DOHH2 (cell line): ENCODE measurements around the gene EPHA10.

ENCODE experiments used
- H3F3A ChIP-seq: fragments of 200-600 bp; sonication (generic), shearing (Covaris generic); 2 replicates; pipeline ENCODE4 v1.6.0; 2016; ENCODE audit warnings: antibody characterized with exemption, mild to moderate bottlenecking; ENCODE audit not compliant: control insufficient read depth, insufficient read depth
- H3K27ac ChIP-seq: fragments of 200-600 bp; sonication (generic); 2 replicates; pipeline ENCODE4 v1.5.1; 2014; ENCODE audit warnings: low read depth, mild to moderate bottlenecking, low read length, moderate library complexity
- H3K27me3 ChIP-seq: fragments of 200-600 bp; sonication (generic); 2 replicates; pipeline ENCODE4 v1.6.1; 2014; ENCODE audit warnings: mild to moderate bottlenecking, low read length, mixed read lengths; ENCODE audit not compliant: control insufficient read depth
- H3K36me3 ChIP-seq: fragments of 200-600 bp; sonication (generic); 2 replicates; pipeline ENCODE4 v1.6.1; 2014; ENCODE audit warnings: mild to moderate bottlenecking, low read length, moderate library complexity, mixed read lengths; ENCODE audit not compliant: control insufficient read depth
- H3K4me1 ChIP-seq: fragments of 200-600 bp; sonication (generic); 2 replicates; pipeline ENCODE4 v1.6.1; 2014; ENCODE audit warnings: mild to moderate bottlenecking, low read length, mixed read lengths; ENCODE audit not compliant: control insufficient read depth
- H3K4me2 ChIP-seq: fragments of 200-600 bp; sonication (generic); 2 replicates; pipeline ENCODE4 v1.6.0; 2014; ENCODE audit warnings: mild to moderate bottlenecking, low read length, moderate library complexity
- H3K4me3 ChIP-seq: fragments of 200-600 bp; sonication (generic); 2 replicates; pipeline ENCODE4 v1.5.1; 2014; ENCODE audit warnings: mild to moderate bottlenecking, low read length, mixed read lengths
- H3K79me2 ChIP-seq: fragments of 200-600 bp; sonication (generic); 2 replicates; pipeline ENCODE4 v1.6.1; 2014; ENCODE audit warnings: mild to moderate bottlenecking, low read length, mixed read lengths; ENCODE audit not compliant: control insufficient read depth
- H3K9me2 ChIP-seq: fragments of 200-600 bp; sonication (generic); replicated peaks from 2 replicates; pipeline ENCODE4 v1.6.1; 2014; ENCODE audit warnings: mild to moderate bottlenecking, low read length, mixed read lengths; ENCODE audit not compliant: control insufficient read depth
- H3K9me3 ChIP-seq: fragments of 200-600 bp; sonication (generic); 2 replicates; pipeline ENCODE4 v1.6.1; 2014; ENCODE audit warnings: antibody characterized with exemption, low read length, mixed read lengths; ENCODE audit not compliant: control insufficient read depth, insufficient read depth
- H4K20me1 ChIP-seq: fragments of 200-600 bp; sonication (generic); 2 replicates; pipeline ENCODE4 v1.6.0; 2014; ENCODE audit warnings: low read depth, mild to moderate bottlenecking, antibody characterized with exemption, low read length, moderate library complexity; ENCODE audit not compliant: control insufficient read depth, insufficient read depth
- CTCF ChIP-seq: fragments of 200-600 bp; sonication (generic); IDR thresholded peaks from one replicate; pipeline ENCODE4 v1.5.1; 2014; ENCODE audit warnings: antibody characterized with exemption, mild to moderate bottlenecking, low read depth, low read length; ENCODE audit not compliant: poor library complexity, severe bottlenecking
- EZH2phosphoT487 ChIP-seq: fragments of 200-600 bp; sonication (generic); IDR thresholded peaks from 2 replicates; pipeline ENCODE4 v1.6.1; 2017; ENCODE audit warnings: borderline replicate concordance, mild to moderate bottlenecking, antibody characterized with exemption, low read length, moderate library complexity, mixed read lengths

The EPHA10 gene

GRCh38 chr1:37762516-37762915 is 2.4 kb downstream of the EPHA10 start:
- H3K79me2 ChIP-seq: no peaks in the 10 kb centered on the region
- H3K9me3 ChIP-seq: no peaks in the 10 kb centered on the region
- H4K20me1 ChIP-seq: no peaks in the 10 kb centered on the region
- no peak overlapping the region for H3K27ac ChIP-seq
- H3F3A ChIP-seq: no peaks in the 10 kb centered on the region
- no peak overlapping the region for H3K4me2 ChIP-seq
- no peak for TF ChIP-seq EZH2phosphoT487
- TF ChIP-seq CTCF: no peak
- peaks cover 7% of the 10 kb centered on the region for H3K4me1 ChIP-seq
- no peak overlapping the region for H3K4me3 ChIP-seq
- H3K36me3 ChIP-seq: no peaks in the 10 kb centered on the region
- H3K27me3 ChIP-seq: peaks cover 46% of the 10 kb centered on the region
- no peaks in the 10 kb centered on the region for H3K9me2 ChIP-seq

GRCh38 chr1:37761416-37762095 is 3.4 kb downstream of the EPHA10 start:
- Histone ChIP-seq H3K9me3 (no peaks in the 10 kb centered on the region), H3K4me2 (no peak overlapping the region), H3K27ac (no peak overlapping the region), H4K20me1 (no peaks in the 10 kb centered on the region), H3K9me2 (no peaks in the 10 kb centered on the region), H3K36me3 (no peaks in the 10 kb centered on the region), H3K27me3 (peaks cover 39% of the 10 kb centered on the region), H3K79me2 (no peaks in the 10 kb centered on the region), H3K4me1 (peaks cover 7% of the 10 kb centered on the region), H3K4me3 (no peak overlapping the region), H3F3A (no peaks in the 10 kb centered on the region)
- TF ChIP-seq EZH2phosphoT487: no peak
- TF ChIP-seq CTCF: no peak

- Histone ChIP-seq H3K9me3 (no peaks in the 10 kb centered on the region), H3K79me2 (no peaks in the 10 kb centered on the region), H4K20me1 (no peaks in the 10 kb centered on the region), H3F3A (no peaks in the 10 kb centered on the region), H3K9me2 (no peaks in the 10 kb centered on the region), H3K4me1 (no peaks in the 10 kb centered on the region), H3K27ac (no peak overlapping the region), H3K27me3 (peaks cover 32% of the 10 kb centered on the region), H3K36me3 (no peaks in the 10 kb centered on the region), H3K4me3 (no peak overlapping the region), H3K4me2 (no peak overlapping the region)
- TF ChIP-seq CTCF (no peak), EZH2phosphoT487 (no peak)
Observed at GRCh38 chr1:37759451-37759850, 5.5 kb downstream of the EPHA10 start.
